HL-60 (cell line): ENCODE measurements around the gene MED16.

Source experiments
- GABPA ChIP-seq: IDR thresholded peaks from 2 replicates; pipeline ENCODE4 v1.6.1; 2012; ENCODE audit warnings: low read depth
- POLR2AphosphoS5 ChIP-seq: IDR thresholded peaks from 2 replicates; pipeline ENCODE4 v1.6.1; 2012; ENCODE audit warnings: low read depth
- SPI1 ChIP-seq: IDR thresholded peaks from 2 replicates; pipeline ENCODE4 v1.6.1; 2012; ENCODE audit warnings: low read depth, mild to moderate bottlenecking, borderline replicate concordance
- TF ChIP-seq, protein P1 (sequence below): IDR thresholded peaks from one replicate; pipeline ENCODE4 v1.5.1; 2011; ENCODE audit warnings: low read length, control low read depth, inconsistent platforms; ENCODE audit not compliant: insufficient read depth
- TF ChIP-seq, protein P2 (sequence below): IDR thresholded peaks from 2 replicates; pipeline ENCODE4 v1.6.1; 2012; ENCODE audit warnings: low read depth; ENCODE audit not compliant: insufficient replicate concordance

DNA sequence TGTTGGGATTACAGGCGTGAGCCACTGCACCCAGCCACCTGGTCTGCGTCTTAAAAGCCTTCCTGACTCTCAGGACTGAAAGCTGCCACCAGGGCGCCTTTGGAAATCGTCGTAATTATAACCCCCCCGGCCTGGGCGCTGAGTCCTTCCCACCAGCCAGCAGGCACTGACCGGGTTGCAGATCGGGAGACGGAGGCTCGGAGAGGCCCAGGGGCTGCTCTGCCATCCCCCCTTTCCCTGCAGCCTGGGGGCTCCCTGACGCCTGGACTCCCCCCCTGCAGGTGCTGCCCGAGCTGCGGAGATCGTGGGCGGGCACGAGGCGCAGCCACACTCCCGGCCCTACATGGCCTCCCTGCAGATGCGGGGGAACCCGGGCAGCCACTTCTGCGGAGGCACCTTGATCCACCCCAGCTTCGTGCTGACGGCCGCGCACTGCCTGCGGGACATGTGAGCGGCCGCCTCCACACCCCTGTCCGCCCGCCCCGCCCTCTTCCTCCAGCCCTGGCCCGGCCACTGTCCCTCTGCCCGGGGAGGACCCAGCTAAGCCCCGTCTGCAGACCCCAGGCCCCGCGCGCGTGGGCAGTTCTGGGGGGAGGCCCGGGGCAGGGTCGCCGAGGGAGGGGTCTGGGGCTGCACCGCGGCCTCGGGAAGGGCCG is 49.7 kb downstream of the MED16 start:
- TF ChIP-seq, protein P1, sequence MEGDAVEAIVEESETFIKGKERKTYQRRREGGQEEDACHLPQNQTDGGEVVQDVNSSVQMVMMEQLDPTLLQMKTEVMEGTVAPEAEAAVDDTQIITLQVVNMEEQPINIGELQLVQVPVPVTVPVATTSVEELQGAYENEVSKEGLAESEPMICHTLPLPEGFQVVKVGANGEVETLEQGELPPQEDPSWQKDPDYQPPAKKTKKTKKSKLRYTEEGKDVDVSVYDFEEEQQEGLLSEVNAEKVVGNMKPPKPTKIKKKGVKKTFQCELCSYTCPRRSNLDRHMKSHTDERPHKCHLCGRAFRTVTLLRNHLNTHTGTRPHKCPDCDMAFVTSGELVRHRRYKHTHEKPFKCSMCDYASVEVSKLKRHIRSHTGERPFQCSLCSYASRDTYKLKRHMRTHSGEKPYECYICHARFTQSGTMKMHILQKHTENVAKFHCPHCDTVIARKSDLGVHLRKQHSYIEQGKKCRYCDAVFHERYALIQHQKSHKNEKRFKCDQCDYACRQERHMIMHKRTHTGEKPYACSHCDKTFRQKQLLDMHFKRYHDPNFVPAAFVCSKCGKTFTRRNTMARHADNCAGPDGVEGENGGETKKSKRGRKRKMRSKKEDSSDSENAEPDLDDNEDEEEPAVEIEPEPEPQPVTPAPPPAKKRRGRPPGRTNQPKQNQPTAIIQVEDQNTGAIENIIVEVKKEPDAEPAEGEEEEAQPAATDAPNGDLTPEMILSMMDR: no peak
- TF ChIP-seq GABPA (no peak), POLR2AphosphoS5 (peak; percentile 69; the same call in 1 of the 2 replicates), SPI1 (no peak)
- TF ChIP-seq, protein P2, sequence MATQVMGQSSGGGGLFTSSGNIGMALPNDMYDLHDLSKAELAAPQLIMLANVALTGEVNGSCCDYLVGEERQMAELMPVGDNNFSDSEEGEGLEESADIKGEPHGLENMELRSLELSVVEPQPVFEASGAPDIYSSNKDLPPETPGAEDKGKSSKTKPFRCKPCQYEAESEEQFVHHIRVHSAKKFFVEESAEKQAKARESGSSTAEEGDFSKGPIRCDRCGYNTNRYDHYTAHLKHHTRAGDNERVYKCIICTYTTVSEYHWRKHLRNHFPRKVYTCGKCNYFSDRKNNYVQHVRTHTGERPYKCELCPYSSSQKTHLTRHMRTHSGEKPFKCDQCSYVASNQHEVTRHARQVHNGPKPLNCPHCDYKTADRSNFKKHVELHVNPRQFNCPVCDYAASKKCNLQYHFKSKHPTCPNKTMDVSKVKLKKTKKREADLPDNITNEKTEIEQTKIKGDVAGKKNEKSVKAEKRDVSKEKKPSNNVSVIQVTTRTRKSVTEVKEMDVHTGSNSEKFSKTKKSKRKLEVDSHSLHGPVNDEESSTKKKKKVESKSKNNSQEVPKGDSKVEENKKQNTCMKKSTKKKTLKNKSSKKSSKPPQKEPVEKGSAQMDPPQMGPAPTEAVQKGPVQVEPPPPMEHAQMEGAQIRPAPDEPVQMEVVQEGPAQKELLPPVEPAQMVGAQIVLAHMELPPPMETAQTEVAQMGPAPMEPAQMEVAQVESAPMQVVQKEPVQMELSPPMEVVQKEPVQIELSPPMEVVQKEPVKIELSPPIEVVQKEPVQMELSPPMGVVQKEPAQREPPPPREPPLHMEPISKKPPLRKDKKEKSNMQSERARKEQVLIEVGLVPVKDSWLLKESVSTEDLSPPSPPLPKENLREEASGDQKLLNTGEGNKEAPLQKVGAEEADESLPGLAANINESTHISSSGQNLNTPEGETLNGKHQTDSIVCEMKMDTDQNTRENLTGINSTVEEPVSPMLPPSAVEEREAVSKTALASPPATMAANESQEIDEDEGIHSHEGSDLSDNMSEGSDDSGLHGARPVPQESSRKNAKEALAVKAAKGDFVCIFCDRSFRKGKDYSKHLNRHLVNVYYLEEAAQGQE: no peak
